ENCODE measurements around the gene GIT2.

DNA sequence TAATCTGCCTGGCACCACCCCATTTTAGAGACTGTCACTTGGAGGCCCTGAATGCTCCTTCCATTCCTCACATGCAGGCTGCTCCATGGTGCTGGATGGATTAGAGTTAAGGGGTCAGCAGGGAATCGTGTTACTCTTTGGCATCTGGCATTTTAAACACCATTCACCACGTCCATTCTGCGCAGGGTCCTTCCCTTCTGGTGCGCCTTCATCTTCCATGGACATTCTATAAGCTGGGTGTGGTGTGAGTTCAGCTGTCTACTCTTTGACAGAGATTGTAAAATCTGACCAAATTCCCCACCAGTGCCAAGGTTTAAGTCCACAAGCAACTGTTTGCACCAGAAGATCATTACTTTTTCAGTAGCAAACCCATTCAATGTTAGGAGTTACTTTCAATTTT lies 47.8 kb downstream of the GIT2 start:
- TF ChIP-seq, protein P1, sequence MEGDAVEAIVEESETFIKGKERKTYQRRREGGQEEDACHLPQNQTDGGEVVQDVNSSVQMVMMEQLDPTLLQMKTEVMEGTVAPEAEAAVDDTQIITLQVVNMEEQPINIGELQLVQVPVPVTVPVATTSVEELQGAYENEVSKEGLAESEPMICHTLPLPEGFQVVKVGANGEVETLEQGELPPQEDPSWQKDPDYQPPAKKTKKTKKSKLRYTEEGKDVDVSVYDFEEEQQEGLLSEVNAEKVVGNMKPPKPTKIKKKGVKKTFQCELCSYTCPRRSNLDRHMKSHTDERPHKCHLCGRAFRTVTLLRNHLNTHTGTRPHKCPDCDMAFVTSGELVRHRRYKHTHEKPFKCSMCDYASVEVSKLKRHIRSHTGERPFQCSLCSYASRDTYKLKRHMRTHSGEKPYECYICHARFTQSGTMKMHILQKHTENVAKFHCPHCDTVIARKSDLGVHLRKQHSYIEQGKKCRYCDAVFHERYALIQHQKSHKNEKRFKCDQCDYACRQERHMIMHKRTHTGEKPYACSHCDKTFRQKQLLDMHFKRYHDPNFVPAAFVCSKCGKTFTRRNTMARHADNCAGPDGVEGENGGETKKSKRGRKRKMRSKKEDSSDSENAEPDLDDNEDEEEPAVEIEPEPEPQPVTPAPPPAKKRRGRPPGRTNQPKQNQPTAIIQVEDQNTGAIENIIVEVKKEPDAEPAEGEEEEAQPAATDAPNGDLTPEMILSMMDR (IDR thresholded peaks at IDR 0.05): no peak
- no peak for TF ChIP-seq POLR2A (IDR thresholded peaks at IDR 0.05)

Data from tibial nerve (tissue), 3 donors.